Gastrocnemius medialis (tissue), 4 donors: ENCODE results near the gene PPP1R13L.

ENCODE experiments used
- POLR2A ChIP-seq, 2 donors: fragments of 450-650 bp; IDR thresholded peaks; one replicate each; pipeline ENCODE4 v1.6.1; 2017; ENCODE audit warnings: antibody characterized with exemption in 2 of 2, mild to moderate bottlenecking in 2 of 2, moderate library complexity in 2 of 2
- TF ChIP-seq, protein P1 (sequence below), 5 experiments: fragments of 450-650 bp in 3 of 5; fragments of 200-600 bp in 2 of 5; sonication (generic) in 2 of 5; IDR thresholded peaks in 4 of 5; conservative IDR thresholded peaks in 1 of 5; 1 replicate in 4 of 5; 2 replicates in 1 of 5; pipeline ENCODE4 v1.5.1; 2016 to 2019; ENCODE audit warnings: antibody characterized with exemption in 5 of 5, mild to moderate bottlenecking in 3 of 5, moderate library complexity in 3 of 5

DNA sequence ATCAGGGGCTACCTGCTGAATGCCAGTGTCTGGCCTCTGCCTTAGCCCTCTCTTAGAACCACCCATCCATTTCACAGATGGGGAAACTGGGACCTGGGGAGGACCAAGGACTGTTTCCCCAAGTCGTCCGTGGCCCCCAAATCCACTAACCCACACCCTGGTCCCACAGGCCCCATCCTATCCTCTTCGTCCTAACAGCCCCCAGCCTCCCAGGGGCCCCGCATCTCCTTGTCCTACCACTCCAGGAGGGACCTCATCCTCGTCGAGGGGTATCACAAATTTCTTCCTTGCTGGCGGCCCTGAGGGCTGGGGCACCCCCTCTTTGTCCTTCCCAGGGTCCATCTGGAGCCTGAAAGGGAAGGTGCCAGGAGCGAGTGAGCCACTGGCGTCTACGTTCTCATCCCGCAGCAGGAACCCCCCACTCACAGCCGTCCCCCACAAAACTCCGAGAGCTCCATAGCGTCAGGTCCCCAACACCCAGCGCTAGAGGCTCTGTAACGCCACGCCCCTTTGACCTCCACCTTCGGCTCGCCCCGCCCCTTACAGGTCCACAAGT is 18.2 kb upstream of the PPP1R13L start:
- TF ChIP-seq, protein P1, sequence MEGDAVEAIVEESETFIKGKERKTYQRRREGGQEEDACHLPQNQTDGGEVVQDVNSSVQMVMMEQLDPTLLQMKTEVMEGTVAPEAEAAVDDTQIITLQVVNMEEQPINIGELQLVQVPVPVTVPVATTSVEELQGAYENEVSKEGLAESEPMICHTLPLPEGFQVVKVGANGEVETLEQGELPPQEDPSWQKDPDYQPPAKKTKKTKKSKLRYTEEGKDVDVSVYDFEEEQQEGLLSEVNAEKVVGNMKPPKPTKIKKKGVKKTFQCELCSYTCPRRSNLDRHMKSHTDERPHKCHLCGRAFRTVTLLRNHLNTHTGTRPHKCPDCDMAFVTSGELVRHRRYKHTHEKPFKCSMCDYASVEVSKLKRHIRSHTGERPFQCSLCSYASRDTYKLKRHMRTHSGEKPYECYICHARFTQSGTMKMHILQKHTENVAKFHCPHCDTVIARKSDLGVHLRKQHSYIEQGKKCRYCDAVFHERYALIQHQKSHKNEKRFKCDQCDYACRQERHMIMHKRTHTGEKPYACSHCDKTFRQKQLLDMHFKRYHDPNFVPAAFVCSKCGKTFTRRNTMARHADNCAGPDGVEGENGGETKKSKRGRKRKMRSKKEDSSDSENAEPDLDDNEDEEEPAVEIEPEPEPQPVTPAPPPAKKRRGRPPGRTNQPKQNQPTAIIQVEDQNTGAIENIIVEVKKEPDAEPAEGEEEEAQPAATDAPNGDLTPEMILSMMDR (IDR thresholded peaks at IDR 0.05 in 4 of 5, conservative IDR thresholded peaks at IDR 0.05 in 1 of 5) = no peak
- TF ChIP-seq POLR2A (IDR thresholded peaks at IDR 0.05) = no peak
